Inflammatory macrophage treated with lipopolysaccharide for 4 hours (primary cell): ENCODE measurements around the gene KDM6A.
"Not testable (repeated sequence)": the region's sequence is repeated elsewhere in the genome, so short reads cannot be mapped to it uniquely, and the experiment has no call there.

ENCODE experiments used
- DNase-seq: peaks from one replicate; pipeline ENCODE4 v3.0.0-alpha.2; 2020

Gene KDM6A

DNA sequence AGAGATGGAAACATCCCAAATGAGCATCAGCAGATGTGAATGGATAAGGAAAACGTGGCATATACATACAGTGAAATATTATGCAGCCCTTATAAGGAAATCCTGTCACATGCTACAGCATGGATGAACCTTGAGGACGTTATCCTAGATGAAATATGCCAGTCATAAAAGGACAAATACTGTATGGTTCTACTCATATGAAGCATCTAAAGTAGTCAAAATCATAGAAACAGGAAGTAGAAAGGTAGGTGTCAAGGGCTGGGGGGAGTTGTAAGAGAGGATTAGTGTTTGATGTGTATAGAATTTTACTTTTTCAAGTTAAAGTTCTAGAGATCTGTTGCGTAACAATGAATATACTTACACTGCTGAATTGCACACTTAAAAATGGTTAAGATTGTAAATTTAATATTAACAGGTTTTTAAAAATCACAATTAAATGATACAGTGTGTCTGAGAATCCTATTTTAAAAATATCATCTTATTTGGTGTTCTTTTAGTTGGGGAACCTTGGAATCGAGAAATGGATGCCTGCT, 58.5 kb downstream of the KDM6A start:
- no peak for DNase-seq

- DNase-seq = no peak
These were observed 62.2 kb downstream of the KDM6A start for GRCh38 chrX:44935172-44935571.

DNA sequence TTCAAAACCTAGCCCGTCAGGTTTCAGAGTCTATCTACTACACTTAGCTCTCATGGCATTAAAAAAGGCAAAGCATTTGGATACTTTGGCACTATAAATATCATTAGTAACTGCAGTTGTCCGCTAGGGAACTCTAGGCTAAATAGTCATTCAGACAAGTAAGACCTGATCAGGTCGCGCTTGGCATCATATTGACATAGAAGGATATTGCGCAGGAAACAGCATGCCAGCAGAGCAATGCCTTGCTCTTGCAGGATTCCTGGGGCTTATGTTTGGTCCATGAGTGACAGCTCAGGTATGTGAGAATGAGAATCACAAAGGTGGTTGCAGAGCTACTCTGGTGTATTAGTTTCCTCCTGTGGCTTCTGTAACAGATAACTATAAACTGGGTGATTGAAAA, 62.7 kb downstream of the KDM6A start:
- DNase-seq = no peak

- no peak for DNase-seq
These were observed 64.6 kb downstream of the KDM6A start for GRCh38 chrX:44937606-44938005.

DNA sequence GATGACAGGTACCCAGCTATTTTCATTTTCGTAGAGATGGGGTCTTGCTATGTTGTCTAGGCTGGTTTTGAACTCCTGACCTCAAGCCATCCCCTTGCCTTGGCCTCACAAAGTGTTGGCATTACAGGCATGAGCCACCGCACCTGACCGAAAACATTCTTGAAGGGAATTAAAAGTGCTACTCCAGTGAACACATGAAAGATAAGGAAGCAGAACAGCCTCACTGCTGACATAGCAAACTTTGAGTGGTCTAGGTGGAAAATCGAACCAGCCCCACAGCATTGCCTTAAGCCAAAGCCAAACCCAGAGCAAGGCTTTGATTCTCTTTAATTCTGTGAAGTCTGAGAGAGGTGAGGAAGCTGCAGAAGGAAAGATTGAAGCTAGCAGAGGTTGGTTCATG, 65.1 kb downstream of the KDM6A start:
- no peak for DNase-seq

DNA sequence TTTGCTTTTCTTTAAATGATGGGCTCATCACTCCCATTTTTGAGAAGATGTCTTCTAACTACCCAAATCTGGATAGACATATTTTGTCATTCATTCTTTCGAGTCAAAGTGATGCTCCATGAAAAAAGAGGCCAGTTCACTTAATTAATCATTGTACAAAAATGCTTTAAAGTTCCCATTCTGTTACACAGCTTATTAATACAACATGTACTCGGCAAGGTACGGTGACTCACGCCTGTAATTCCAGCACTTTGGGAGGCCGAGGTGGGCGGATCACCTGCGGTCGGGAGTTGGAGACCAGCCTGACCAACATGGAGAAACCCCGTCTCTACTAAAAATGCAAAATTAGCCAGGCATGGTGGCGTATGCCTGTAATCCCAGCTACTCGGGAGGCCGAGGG, 67.6 kb downstream of the KDM6A start:
- not testable (repeated sequence) for DNase-seq

DNA sequence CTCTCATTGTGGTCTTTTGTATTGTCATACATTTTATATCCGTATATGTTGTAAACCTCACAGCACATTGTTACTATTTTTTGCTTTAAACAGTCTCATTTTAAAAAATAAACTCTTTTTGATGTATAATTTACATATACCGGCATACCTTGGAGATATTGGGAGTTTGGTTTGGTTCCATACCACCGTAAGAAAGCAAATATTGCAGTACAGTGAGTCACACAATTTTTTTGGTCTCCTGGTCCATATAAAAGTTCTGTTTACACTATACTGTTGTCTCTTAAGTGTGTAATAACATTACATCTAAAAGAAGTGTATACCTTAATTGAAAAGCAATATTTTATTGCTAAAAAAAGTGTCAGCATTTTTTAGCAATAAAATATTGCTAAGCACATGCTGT, 70.0 kb downstream of the KDM6A start:
- DNase-seq = no peak

DNA sequence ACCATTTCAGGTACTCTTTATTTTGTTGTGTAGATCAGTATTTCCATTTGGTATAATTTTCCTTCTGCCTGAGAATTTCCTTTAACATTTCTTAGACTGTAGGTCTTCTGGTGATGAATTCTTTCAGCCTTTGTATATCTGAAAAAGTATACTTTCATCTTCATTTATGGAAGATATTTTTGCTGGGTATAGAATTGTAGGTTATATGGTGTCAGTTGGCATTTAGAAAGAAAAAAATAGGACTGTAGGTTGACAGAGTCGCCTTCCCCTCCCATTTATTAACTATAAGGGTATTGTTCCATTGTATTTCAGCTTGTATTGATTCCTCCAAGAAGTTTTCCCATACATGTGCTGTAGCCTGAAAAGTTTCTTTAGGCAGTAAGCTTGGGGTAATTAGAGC, 71.9 kb downstream of the KDM6A start:
- no peak for DNase-seq

- peak; percentile 26 for DNase-seq
These were observed 72.7 kb downstream of the KDM6A start for GRCh38 chrX:44945736-44946135.

DNA sequence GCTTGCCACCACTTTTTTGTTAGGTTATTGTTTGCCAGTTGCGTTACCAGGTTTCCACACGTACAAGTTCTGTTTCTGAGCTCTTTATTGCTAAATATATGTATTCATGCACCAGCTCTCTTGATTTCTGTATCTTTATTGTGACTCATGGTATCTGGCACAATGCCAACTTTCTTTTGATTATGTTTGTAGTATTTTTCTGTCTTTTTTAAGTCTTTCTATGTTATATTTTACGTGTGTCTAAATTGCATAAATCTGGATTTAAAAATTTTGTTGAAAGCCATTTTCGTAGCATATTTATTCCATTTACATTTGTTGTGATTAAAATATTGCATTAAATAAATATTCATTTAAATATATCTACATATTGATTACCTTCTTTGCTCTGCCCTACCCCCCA, 73.8 kb downstream of the KDM6A start:
- peak; percentile 32 for DNase-seq

DNA sequence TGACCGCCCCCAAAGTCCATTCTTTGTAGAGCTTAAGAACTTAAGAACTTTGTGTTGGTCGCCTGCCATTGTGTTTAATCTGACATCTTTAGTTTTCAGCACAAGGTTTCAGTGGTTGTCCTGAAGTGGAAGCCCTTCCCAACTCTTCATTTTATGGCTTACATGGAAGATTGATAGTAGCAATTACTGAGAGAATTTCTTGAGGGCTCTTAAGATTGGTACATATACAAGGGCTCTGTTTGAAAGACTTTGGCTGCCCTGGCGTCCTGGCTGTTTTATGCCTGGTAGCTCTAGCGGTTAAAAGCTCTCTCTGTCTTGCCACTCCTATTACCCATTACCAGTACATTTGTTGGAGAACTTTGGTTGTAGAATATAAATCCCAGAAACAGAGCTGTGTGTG, 75.0 kb downstream of the KDM6A start:
- no peak for DNase-seq

- peak; percentile 10 for DNase-seq
These were observed 75.4 kb downstream of the KDM6A start for GRCh38 chrX:44948406-44948805.

DNA sequence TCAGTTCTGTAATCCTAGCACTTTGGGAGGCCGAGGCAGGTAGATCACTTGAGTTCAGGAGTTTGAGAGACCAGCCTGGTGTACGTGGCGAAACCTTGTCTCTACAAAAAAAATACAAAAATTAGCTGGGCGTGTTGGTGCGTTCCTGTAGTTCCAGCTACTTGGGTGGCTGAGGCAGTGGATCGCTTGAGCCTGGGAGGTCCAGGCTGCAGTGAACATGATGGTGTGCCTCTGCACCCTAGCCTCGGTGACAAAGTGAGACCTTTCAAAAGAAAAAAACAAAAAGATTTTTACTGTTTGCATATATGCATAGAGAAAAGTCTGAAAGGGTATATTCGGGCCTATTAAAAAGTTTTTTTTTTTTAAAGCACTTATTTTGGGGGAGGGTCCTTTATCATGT, 76.1 kb downstream of the KDM6A start:
- no peak for DNase-seq

- DNase-seq = not testable (repeated sequence)
These were observed 77.7 kb downstream of the KDM6A start for GRCh38 chrX:44950471-44951366.

DNA sequence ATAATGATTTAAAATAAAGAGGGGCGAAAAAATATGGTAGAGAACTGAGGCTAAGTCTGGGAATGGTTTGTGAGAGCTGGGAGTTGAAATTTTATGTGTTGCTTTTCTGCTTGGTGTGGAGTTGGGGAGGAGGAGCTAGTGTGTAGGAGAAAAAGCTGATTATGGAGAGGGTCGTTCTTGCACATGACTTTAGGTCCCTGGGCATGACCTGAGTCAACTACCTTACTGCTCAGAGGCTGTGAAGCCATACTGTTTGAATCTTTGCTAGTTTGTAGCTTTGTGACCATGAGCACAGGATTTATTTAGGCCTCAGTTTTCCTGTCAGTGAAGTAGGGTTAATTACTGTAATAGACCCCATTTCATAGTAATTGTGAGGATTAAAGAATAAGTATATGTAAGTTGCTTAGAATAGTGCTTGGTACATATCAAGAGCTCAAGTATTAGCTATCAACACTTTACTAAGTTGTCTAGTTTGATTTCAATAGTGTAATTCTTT, 78.6 kb downstream of the KDM6A start:
- no peak for DNase-seq

GRCh38 chrX:44952329-44953027, 79.5 kb downstream of the KDM6A start:
- DNase-seq = no peak

DNA sequence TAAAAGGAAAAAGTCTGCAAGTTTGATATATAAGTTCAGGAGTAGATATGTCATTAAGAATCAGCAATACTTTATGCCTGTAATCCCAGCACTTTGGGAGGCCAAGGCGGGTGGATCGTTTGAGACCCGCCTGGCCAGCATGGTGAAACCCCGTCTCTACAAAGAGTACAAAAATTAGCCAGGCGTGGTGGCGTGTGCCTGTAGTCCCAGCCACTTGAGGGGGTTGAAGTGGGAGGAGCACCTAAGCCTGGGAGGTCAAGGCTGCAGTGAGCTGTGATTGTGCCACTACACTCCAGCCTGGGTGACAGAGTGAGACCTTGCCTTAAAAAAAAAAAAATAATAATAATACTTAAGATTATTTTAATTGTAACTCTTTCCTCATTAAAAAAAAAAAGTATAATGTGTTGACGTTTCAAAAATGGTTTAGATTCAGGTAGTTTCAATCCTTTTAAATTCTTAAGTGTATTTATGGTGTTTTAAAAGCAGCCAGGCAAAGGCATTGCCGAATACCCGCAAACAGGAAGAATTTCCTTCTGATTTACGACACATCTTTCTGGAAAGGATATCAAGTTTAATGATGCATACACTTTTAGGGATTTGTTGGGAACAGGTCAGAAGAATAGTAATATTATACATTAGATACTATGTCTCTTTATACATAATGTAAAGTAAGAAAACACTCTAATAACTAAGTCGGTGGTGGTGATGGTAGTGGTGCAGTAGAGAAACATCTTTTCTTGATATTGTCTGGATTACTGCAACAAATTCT, 80.9 kb downstream of the KDM6A start:
- no peak for DNase-seq

- no peak for DNase-seq
These were observed 81.6 kb downstream of the KDM6A start for GRCh38 chrX:44954562-44954961.

DNA sequence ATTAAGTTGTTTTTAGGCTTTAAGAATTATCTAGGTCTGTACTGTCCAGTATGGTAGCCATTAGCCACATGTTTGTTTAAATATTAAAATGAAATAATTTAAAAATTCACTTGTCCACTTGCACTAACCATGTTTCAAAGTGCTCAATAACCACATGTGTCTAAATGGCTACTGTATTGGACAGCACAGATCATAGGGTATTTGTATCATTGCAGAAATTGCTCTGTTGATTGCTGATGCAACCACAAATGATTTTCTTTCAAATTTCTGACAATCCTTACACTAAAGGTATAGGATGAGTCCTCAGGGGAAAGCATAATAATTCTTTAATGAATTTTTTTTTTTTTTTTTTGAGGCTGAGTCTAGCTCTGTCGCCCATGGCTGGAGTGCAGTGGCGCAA, 84.9 kb downstream of the KDM6A start:
- no peak for DNase-seq

DNA sequence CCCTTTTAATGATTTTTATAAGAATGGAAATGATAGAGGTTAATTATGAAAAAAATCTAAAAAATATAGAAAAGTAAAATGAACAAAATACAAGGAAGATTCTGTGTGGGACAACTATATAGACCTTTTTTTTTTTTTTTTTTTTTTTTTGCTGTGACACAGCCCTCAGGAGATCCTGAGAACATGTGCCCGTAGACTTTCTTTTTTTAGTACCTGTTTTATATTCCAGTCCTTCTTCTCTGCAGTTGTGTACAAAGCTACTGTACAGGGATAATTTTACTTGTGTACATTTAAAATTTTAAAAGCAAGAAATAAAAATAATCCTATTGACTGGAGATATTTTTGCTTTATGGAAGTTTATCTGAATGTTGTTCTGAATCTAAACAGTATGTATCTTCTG, 85.5 kb downstream of the KDM6A start:
- no peak for DNase-seq

GRCh38 chrX:44961817-44962607, 89.0 kb downstream of the KDM6A start:
- DNase-seq = no peak

GRCh38 chrX:44962944-44963343, 90.0 kb downstream of the KDM6A start:
- DNase-seq = no peak
